ENCODE results near the gene SPHKAP.

Gene SPHKAP

DNA sequence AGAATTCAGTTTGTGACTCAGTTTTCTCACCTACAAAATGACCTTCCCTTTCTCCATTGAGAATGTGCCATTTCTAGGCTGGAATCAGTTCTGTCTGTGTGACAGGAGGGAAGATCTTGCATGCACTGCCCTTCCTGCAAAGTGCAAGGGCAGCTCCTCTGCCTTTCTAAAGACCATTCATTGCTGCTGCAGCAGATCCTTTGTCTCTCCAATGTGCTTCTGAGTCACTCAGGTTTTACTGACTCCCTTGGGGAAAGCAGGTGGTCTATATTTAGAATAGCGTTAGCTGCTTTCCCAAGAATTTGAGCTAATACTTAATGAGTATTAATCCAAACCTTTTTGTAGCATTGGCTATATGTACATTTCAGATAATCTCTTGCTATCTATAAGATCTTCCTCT lies 247.6 kb downstream of the SPHKAP start:
- TF ChIP-seq, protein P1, sequence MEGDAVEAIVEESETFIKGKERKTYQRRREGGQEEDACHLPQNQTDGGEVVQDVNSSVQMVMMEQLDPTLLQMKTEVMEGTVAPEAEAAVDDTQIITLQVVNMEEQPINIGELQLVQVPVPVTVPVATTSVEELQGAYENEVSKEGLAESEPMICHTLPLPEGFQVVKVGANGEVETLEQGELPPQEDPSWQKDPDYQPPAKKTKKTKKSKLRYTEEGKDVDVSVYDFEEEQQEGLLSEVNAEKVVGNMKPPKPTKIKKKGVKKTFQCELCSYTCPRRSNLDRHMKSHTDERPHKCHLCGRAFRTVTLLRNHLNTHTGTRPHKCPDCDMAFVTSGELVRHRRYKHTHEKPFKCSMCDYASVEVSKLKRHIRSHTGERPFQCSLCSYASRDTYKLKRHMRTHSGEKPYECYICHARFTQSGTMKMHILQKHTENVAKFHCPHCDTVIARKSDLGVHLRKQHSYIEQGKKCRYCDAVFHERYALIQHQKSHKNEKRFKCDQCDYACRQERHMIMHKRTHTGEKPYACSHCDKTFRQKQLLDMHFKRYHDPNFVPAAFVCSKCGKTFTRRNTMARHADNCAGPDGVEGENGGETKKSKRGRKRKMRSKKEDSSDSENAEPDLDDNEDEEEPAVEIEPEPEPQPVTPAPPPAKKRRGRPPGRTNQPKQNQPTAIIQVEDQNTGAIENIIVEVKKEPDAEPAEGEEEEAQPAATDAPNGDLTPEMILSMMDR (IDR thresholded peaks at IDR 0.05; ENCODE audit: extremely low read depth, missing control alignments): no peak
- no peak for DNase-seq (ENCODE audit: low spot score)

DNA sequence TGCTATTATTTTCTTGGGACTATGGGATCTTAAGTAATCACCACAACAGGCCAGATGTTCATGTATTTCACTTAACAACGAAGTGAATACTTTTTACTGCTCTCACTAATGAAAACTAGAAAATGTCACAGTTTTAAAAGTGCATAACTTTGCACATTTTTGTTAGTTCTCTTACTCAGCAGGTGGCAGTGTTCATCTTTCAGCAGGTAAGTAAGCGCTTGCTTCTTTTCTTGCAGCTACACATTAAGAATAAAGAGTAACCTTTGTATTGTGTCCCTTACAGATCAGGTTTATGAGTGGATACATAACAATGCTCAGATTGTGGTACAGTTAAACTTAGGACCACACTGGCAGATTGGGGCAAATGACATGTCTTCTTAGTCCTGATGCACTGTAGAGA lies 249.1 kb downstream of the SPHKAP start:
- TF ChIP-seq, protein P1 (IDR thresholded peaks at IDR 0.05; ENCODE audit: extremely low read depth, missing control alignments): no peak
- no peak for DNase-seq (ENCODE audit: low spot score)

DNA sequence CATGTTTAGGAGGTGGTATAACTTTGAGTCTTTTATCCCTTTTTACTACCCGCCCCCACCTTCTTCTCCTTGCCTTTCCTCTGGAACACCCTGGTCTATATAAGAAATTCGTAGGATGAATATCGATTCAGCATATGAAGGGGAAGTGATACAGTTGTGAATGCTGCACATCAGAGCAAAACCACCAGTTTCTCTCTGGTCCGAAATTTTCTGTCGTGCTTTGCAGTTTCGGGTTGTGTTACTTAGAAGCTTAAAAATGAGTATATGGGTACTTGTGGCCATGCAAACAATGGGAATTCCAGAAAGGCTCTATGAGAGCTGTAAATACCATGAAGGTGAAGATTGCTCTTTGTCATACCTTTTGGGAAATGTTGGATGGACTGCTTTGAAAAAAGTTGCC lies 249.5 kb downstream of the SPHKAP start:
- TF ChIP-seq, protein P1 (IDR thresholded peaks at IDR 0.05; ENCODE audit: extremely low read depth, missing control alignments): no peak
- no peak for DNase-seq (ENCODE audit: low spot score)
